Fibroblast of villous mesenchyme (primary cell): Measurements from ENCODE around the gene CNTNAP2. TPM values are rescaled to one million over a fixed set of nuclear protein-coding genes. Genes with fewer than 3 reads are reported as not detected.
A peak's percentile ranks its signal among the peaks of the same experiment; 100 is the strongest.

ENCODE experiments used
- DNase-seq: peaks from one replicate; pipeline ENCODE4 v3.0.0-alpha.2; 2010; ENCODE audit warnings: low read depth
- H3K4me3 ChIP-seq: 2 replicates; pipeline ENCODE4 v1.5.1; 2011; ENCODE audit warnings: low read depth, mild to moderate bottlenecking, low read length
- total RNA-seq: library from RNA; depleted of rRNA; stranded (reverse); fragments of >200 nt; gene quantifications from 2 replicates; pipeline ENCODE4 v1.2.3, GENCODE V29; 2012
- TF ChIP-seq, protein P1 (sequence below): IDR thresholded peaks from 2 replicates; pipeline ENCODE4 v1.5.1; 2012; ENCODE audit warnings: low read depth, mild to moderate bottlenecking, low read length; ENCODE audit not compliant: insufficient read depth

Gene CNTNAP2
- total RNA-seq, 1 donor: not detected

GRCh38 chr7:148124477-148124876 is 2007.9 kb downstream of the CNTNAP2 start:
- no peak overlapping the region for H3K4me3 ChIP-seq
- TF ChIP-seq, protein P1, sequence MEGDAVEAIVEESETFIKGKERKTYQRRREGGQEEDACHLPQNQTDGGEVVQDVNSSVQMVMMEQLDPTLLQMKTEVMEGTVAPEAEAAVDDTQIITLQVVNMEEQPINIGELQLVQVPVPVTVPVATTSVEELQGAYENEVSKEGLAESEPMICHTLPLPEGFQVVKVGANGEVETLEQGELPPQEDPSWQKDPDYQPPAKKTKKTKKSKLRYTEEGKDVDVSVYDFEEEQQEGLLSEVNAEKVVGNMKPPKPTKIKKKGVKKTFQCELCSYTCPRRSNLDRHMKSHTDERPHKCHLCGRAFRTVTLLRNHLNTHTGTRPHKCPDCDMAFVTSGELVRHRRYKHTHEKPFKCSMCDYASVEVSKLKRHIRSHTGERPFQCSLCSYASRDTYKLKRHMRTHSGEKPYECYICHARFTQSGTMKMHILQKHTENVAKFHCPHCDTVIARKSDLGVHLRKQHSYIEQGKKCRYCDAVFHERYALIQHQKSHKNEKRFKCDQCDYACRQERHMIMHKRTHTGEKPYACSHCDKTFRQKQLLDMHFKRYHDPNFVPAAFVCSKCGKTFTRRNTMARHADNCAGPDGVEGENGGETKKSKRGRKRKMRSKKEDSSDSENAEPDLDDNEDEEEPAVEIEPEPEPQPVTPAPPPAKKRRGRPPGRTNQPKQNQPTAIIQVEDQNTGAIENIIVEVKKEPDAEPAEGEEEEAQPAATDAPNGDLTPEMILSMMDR: no peak
- no peak for DNase-seq

DNA sequence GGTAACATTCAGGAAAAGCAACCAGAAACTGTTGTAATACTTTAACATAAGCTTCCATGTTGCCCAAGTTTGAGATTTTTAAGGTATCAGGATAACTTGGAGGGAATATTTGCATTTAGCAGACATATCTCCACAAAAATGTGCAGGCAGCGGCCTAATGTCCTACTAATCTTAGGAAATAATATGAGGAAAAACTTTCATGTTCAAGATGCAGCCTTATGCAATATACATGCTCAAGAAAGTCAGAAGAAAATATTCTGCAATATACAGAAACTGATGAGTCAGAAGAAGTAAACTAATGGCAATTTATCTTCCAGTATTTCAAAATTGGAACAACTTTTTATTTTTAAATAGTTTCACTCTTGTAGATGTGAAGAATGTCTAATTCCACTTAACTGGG is 2010.8 kb downstream of the CNTNAP2 start:
- TF ChIP-seq, protein P1: no peak
- no peak overlapping the region for H3K4me3 ChIP-seq
- no peak for DNase-seq

GRCh38 chr7:148129023-148129422 is 2012.4 kb downstream of the CNTNAP2 start:
- TF ChIP-seq, protein P1: no peak
- no peak overlapping the region for H3K4me3 ChIP-seq
- DNase-seq: no peak

DNA sequence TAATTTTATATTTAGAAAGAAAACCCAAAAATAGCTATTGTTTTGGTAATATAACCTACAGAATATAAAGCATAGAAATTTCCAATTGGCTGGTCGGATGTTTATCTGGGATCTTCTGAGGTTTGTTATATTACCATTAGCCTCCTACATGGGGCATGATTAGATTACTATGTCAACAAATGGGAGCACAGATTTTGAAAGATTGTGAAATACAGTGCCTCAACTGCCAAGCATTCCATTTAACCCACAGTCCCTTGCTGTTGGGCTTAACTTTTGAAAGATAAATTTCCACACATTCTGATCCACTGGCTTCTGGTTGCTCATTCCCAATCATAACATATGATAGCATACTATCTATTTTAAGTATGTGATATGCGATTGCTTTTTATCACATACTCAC is 2018.5 kb downstream of the CNTNAP2 start:
- no peak overlapping the region for H3K4me3 ChIP-seq
- DNase-seq: peak; percentile 21
- TF ChIP-seq, protein P1: no peak

- TF ChIP-seq, protein P1: no peak
- no peak overlapping the region for H3K4me3 ChIP-seq
- DNase-seq: no peak
Measured at GRCh38 chr7:148135997-148136396, 2019.4 kb downstream of the CNTNAP2 start.

GRCh38 chr7:148142660-148143248 is 2026.2 kb downstream of the CNTNAP2 start:
- no peak overlapping the region for H3K4me3 ChIP-seq
- DNase-seq: peak; percentile 18

More at GRCh38 chr7:148142660-148143248, 2026.2 kb downstream of the CNTNAP2 start:
- TF ChIP-seq, protein P1: peak; percentile 36
